GM19035 (cell line): ENCODE measurements around the gene KLHL13.

Experiments
- ATAC-seq: cut with Tn5 transposase; IDR thresholded peaks from one replicate; pipeline ENCODE4 v1.9.1; 2021; ENCODE audit not compliant: unreplicated experiment

KLHL13 gene

GRCh38 chrX:117895418-117895817, 221.2 kb downstream of the KLHL13 start:
- ATAC-seq = no peak

DNA sequence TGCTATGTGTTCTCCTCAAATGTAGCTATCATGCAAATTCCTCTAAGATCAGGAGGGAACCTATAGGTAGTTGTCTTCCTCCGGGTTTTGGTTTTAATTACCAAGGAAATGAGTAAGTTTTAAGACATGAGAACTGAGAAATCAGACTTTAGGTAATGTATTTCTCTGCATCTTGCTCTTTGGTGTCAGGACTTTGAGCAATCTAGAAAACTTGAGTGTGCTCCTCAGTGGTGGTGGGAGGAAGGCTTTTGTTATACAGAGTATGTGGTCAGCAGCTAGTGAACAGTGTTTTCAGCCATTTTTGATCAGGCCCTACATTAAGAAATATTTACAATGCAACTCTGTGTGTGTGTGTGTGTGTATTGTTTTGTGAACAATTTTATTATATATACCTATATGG, 224.1 kb downstream of the KLHL13 start:
- ATAC-seq = no peak

DNA sequence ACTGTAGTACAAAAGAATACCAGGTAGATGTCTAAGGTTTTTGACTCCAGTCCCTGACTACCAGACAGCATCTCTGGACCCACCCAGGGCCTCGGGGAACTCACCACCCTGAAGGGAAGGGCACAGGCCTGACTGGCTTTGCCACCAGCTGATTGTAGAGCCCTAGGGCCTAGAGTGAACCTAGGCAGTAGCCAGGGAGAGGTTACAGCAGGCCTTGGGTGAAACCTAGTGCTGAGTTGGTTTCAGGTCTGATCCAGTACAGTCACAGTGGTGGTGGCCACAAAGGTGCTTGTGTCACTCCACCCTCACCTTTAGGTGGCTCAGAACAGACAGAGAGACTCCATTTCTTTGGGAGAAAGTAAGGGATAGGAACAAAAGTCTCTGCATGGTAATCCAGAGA, 244.8 kb downstream of the KLHL13 start:
- ATAC-seq = no peak

DNA sequence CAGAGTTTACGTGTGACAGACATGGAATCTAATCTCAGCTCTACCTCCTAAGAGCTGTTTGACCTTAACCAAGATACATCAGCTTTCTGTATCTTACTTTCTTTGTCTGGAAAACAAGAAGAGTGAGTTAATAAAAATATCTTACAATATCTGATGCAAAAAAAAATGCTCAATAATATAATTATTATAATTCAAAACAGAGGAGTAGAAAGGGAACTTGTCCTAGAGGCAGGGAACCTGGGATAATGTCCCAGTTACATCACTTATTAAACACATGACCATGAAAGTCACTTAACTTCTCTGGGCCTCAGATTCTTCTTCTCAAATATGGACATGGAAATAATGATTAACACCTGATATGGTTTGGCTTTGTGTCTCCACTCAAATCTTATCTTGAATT, 256.1 kb downstream of the KLHL13 start:
- no peak for ATAC-seq

- ATAC-seq = no peak
Observed at GRCh38 chrX:117854806-117855205, 261.8 kb downstream of the KLHL13 start.

DNA sequence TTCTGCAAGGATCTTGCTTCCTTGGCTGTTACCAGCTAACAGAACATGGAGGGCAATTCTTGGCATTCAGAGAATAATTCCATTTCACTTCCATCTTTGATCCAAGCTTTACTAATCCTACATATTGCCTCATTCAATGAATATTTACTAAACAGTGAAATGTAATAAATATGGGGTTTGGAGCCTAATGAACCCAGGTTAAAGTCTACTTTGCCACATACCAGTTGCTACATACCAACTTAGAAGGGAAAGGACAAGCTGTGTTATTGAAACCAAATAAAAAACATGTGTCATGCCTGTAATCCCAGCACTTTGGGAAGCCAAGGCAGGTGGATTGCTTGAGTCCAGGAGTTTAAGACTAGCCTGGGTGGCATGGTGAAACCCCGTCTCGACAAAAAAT, 265.6 kb downstream of the KLHL13 start:
- ATAC-seq = no peak
